ENCODE data around the gene PBX1.
"Not testable (repeated sequence)": the region's sequence is repeated elsewhere in the genome, so short reads cannot be mapped to it uniquely, and the experiment has no call there.

PBX1 gene

GRCh38 chr1:164645921-164646320, 86.9 kb downstream of the PBX1 start:
- DNase-seq: no peak

- DNase-seq: no peak
Measured at GRCh38 chr1:164647211-164647610, 88.2 kb downstream of the PBX1 start.

GRCh38 chr1:164648636-164649035, 89.7 kb downstream of the PBX1 start:
- DNase-seq: no peak

GRCh38 chr1:164649146-164649545, 90.2 kb downstream of the PBX1 start:
- DNase-seq: no peak

- no peak for DNase-seq
Measured at GRCh38 chr1:164650531-164650930, 91.5 kb downstream of the PBX1 start.

- no peak for DNase-seq
Measured at GRCh38 chr1:164651351-164651951, 92.5 kb downstream of the PBX1 start.

GRCh38 chr1:164652969-164653368, 94.0 kb downstream of the PBX1 start:
- not testable (repeated sequence) for DNase-seq

- DNase-seq: no peak
Measured at GRCh38 chr1:164653705-164654104, 94.7 kb downstream of the PBX1 start.

- no peak for DNase-seq
Measured at GRCh38 chr1:164654200-164654599, 95.2 kb downstream of the PBX1 start.

GRCh38 chr1:164658864-164659263, 99.9 kb downstream of the PBX1 start:
- no peak for DNase-seq

GRCh38 chr1:164659621-164660411, 100.8 kb downstream of the PBX1 start:
- no peak for DNase-seq

- no peak for DNase-seq
Measured at GRCh38 chr1:164660412-164660772, 101.4 kb downstream of the PBX1 start.

GRCh38 chr1:164660775-164661174, 101.8 kb downstream of the PBX1 start:
- DNase-seq: no peak

- no peak for DNase-seq
Measured at GRCh38 chr1:164662462-164662861, 103.5 kb downstream of the PBX1 start.

- DNase-seq: no peak
Measured at GRCh38 chr1:164662955-164663354, 104.0 kb downstream of the PBX1 start.

GRCh38 chr1:164664127-164664526, 105.1 kb downstream of the PBX1 start:
- DNase-seq: no peak

GRCh38 chr1:164667001-164667400, 108.0 kb downstream of the PBX1 start:
- DNase-seq: no peak

GRCh38 chr1:164667600-164667999, 108.6 kb downstream of the PBX1 start:
- DNase-seq: no peak

GRCh38 chr1:164668491-164669400, 109.8 kb downstream of the PBX1 start:
- no peak for DNase-seq

- no peak for DNase-seq
Measured at GRCh38 chr1:164670026-164670425, 111.0 kb downstream of the PBX1 start.

GRCh38 chr1:164670786-164671185, 111.8 kb downstream of the PBX1 start:
- no peak for DNase-seq

- DNase-seq: no peak
Measured at GRCh38 chr1:164671323-164671965, 112.5 kb downstream of the PBX1 start.

- DNase-seq: no peak
Measured at GRCh38 chr1:164671966-164672571, 113.1 kb downstream of the PBX1 start.

Measured in stimulated activated naive CD4-positive, alpha-beta T cell treated with Interleukin-2 at 50 U/mL for 16 hours (primary cell).